Immature natural killer cell (primary cell): Measurements from ENCODE around the gene VGF. TPM values are rescaled to one million over a fixed set of nuclear protein-coding genes. Genes with fewer than 3 reads are reported as not detected.

Source experiments
- DNase-seq, 3 donors: peaks; one replicate each; pipeline ENCODE4 v3.0.0; 2022; ENCODE audit warnings: mixed read lengths in 1 of 3
- H3K27ac Mint-ChIP-seq, 6 donors: one replicate each; pipeline ENCODE4 v1.8.0; 2020; ENCODE audit warnings: mixed read lengths in 6 of 6, mild to moderate bottlenecking in 5 of 6, inconsistent platforms in 4 of 6, moderate library complexity in 3 of 6
- H3K27me3 Mint-ChIP-seq, 3 donors: one replicate each; pipeline ENCODE4 v1.8.0; 2020 to 2021; ENCODE audit warnings: low read depth in 3 of 3, mild to moderate bottlenecking in 3 of 3, mixed read lengths in 3 of 3, moderate library complexity in 3 of 3, inconsistent platforms in 1 of 3
- H3K36me3 Mint-ChIP-seq, 3 donors: one replicate each; pipeline ENCODE4 v1.8.0; 2020; ENCODE audit warnings: mixed read lengths in 3 of 3, inconsistent platforms in 2 of 3, mild to moderate bottlenecking in 2 of 3
- H3K4me1 Mint-ChIP-seq, 2 donors: one replicate each; pipeline ENCODE4 v1.8.0; 2020; ENCODE audit warnings: inconsistent platforms in 2 of 2, mild to moderate bottlenecking in 2 of 2, mixed read lengths in 2 of 2, moderate library complexity in 1 of 2
- H3K4me3 Mint-ChIP-seq, 5 donors: one replicate each; pipeline ENCODE4 v1.8.0; 2020; ENCODE audit warnings: mild to moderate bottlenecking in 5 of 5, mixed read lengths in 5 of 5, inconsistent platforms in 3 of 5, moderate library complexity in 3 of 5
- H3K9me3 Mint-ChIP-seq, 6 donors: one replicate each; pipeline ENCODE4 v1.8.0; 2020; ENCODE audit warnings: mild to moderate bottlenecking in 6 of 6, mixed read lengths in 6 of 6, inconsistent platforms in 4 of 6, moderate library complexity in 3 of 6
- polyA plus RNA-seq, 3 donors: library from polyadenylated mRNA; unstranded; fragments of 300-500 nt; fragmentation: Illumina TruSeq; gene quantifications; one replicate each; pipeline ENCODE4 v1.2.3, GENCODE V29; 2021

VGF gene
- polyA plus RNA-seq, 3 donors from 2014 or later, result not detected

DNA sequence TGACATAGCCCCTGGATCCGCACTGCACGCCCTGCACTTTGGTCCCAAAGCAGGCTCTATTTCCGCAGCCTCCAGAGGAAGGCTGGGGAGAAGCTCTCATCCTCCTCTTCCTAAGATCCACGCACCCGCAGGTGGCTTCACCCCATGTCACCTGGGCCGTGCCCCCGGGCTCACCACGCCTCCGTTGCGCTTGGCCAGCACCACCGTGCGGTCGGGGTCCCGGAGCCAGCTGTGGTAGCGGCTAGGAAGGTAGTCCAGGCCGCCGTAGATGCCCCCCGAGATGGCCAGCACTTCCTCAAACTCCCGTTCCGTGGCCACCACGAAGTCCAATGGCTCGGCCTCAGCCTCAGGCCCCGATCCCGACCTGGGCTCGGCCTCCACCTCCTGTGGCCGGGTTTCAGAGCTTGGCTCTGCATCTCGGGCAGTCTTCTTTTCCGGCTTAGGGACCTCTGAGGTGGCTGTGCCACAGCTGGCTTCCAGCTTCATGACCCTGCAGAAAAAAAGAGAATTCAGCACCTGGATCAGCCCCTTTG lies 9.0 kb upstream of the VGF start:
- peaks cover 20 to 28% of the 10 kb centered on the region in 2 donors for H3K4me1 Mint-ChIP-seq

DNA sequence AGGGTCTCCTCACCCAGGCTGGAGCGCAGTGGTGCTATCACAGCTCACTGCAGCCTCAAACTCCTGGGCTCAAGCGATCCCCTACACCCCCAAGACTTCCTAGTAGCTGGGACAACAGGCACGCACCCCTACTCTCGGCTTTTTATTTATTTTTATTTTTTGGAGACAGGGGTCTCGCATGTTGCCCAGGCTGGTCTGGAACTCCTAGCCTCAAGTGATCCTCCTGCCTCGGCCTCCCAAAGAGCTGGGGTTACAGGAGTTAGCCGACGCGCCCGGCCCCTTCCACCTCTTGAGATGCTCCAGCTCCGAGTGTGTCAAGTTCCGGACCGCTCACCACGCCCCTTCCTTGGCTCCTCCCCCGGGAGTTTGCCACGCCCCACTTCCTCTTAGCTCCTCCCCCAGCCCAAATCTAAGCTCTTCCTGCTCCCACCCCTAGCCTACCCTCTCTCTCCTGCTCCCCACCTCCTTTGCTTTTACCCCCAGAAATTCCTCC lies 8.4 kb upstream of the VGF start:
- Mint-ChIP-seq H3K36me3 (no peaks in the 10 kb centered on the region), H3K4me1 (peaks cover 23 to 29% of the 10 kb centered on the region in 2 donors), H3K27ac (no peak overlapping the region), H3K4me3 (peak overlapping the region; percentile 44 to 76 (median 54)), H3K9me3 (peaks cover 0 to 7% (median 0%) of the 10 kb centered on the region in 6 donors), H3K27me3 (peaks cover 51 to 67% (median 56%) of the 10 kb centered on the region in 3 donors)
- peak; percentile 60 to 64 (median 61) for DNase-seq

More for the DNA sequence above, 9.0 kb upstream of the VGF start:
- Mint-ChIP-seq H3K27ac (no peak overlapping the region), H3K36me3 (no peaks in the 10 kb centered on the region), H3K27me3 (peaks cover 48 to 68% (median 53%) of the 10 kb centered on the region in 3 donors), H3K4me3 (peak overlapping the region; percentile 44 to 76 (median 54)), H3K9me3 (peaks cover 0 to 6% (median 0%) of the 10 kb centered on the region in 6 donors)
- DNase-seq, result no peak

DNA sequence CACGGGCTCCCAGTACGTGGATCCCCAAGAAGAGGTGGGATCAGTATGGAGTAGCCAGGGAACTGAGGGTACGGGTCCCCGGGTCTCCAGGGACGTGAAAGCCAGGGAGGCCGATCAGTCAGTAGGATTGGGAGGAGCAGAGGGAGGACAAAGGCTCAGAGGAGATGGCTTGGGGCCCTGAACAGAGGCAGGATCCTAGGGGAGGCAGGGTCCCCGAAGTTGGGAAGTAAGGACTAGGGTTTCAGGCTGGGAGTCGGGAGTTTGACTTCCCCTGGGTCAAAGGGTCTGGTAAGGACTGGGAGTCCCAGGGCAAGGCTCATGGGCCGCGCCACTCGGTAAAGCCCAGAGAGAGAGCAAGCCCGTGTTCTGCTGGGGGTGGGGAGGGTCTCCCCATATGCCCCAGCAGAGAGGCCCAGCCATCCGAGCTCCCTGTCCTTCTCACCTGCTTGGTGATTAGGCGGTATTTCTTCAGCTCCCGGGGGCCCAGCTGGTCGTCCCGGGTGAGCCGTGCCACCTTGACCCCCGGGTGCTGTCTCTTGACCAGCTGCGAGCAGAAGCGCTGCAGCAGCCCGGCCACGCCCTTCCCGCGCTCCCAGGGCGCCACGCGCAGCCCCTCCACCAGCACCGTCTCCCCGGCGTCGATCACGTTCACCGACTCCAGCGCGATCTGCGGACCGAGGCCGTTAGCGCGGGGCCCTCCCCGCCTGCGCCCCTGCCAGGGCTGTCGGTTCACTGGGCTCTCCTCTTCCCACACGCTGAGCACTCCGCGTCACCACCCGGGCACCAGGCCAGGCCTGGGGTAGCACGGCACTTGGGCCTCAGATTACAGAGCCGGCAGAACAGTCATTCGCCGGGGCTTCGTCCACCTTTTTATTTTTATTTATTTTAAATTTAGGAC lies 7.7 kb upstream of the VGF start:
- H3K36me3 Mint-ChIP-seq, result no peaks in the 10 kb centered on the region
- peaks cover 56 to 68% (median 59%) of the 10 kb centered on the region in 3 donors for H3K27me3 Mint-ChIP-seq
- no peak for DNase-seq
- H3K27ac Mint-ChIP-seq, result no peak overlapping the region
- H3K9me3 Mint-ChIP-seq, result peaks cover 0 to 7% (median 0%) of the 10 kb centered on the region in 6 donors
- H3K4me3 Mint-ChIP-seq, result peak overlapping the region in 4 of 5 donors; percentile 25 to 64 (median 36)
- peaks cover 23 to 31% of the 10 kb centered on the region in 2 donors for H3K4me1 Mint-ChIP-seq

DNA sequence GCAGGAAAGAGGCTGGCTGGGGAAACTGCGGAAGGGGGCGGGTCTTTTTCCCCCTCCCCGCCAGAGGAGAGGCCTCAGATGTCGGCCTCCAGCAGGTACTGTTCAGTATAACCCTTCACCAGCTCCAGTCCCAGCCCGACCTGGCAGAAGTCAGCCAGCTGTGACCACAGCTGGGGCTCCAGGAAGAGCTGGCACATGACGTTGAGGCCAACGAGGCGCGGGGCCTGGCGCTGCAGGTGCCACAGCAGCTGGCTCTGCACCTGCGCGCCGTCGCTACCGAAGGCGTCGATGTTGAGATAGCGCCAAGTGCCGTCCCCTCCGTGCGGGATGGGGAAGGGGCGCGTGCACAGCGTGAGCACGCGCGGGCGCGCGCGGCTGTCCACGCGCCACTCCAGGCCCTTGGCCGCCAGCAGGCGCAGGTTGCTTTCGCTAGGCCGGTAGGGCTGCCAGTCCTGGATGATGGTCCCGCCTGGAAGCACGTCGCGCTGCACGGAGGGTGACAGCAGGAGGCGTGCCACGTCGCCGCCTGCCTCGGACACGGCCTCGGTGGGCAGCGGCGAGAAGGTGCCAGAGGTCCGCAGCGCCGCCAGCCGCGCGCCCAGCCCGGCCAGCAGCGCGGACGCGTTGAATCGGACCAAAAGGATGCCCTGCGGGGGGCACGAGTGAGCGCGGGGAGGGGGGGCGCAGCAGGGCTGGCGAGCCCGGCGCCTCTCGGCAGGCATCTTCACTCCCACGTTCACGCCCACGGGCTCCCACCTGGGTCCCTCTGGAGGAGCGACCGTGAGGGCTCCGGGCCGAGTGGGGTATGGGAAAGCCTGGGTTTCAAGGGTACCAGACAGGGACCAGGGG lies 6.9 kb upstream of the VGF start:
- Mint-ChIP-seq H3K27me3 (peaks cover 61 to 66% (median 62%) of the 10 kb centered on the region in 3 donors), H3K9me3 (peaks cover 0 to 9% (median 0%) of the 10 kb centered on the region in 6 donors), H3K36me3 (no peaks in the 10 kb centered on the region), H3K27ac (no peak overlapping the region), H3K4me3 (peak overlapping the region in 2 of 5 donors; percentile 25 to 64), H3K4me1 (peaks cover 23 to 31% of the 10 kb centered on the region in 2 donors)
- DNase-seq, result no peak

DNA sequence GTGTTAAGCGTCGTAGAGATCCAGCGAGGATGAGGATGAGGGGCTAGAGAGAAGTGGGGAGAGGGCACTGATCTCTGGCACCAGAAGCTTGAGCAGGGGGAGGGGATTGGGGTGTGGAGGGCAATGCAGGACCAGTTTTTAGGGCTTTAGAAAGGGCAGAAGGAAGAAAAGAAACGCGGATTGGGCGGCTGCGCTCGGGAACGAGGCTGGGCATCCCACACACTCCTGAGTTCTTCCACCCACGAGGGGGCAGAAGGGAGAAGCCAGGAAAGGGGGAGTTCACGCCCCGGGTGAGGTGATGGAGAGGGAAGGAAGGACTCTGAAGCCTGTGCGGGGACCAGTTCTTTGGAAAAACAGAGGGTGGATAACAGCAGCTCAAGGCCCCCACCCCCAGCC lies 6.1 kb upstream of the VGF start:
- no peak overlapping the region for H3K27ac Mint-ChIP-seq
- H3K4me1 Mint-ChIP-seq, result peaks cover 23 to 32% of the 10 kb centered on the region in 2 donors
- peaks cover 0 to 9% (median 0%) of the 10 kb centered on the region in 6 donors for H3K9me3 Mint-ChIP-seq
- peak overlapping the region in 2 of 5 donors; percentile 12 to 53 for H3K4me3 Mint-ChIP-seq
- H3K27me3 Mint-ChIP-seq, result peaks cover 64 to 66% (median 65%) of the 10 kb centered on the region in 3 donors
- no peaks in the 10 kb centered on the region for H3K36me3 Mint-ChIP-seq
- DNase-seq, result no peak

DNA sequence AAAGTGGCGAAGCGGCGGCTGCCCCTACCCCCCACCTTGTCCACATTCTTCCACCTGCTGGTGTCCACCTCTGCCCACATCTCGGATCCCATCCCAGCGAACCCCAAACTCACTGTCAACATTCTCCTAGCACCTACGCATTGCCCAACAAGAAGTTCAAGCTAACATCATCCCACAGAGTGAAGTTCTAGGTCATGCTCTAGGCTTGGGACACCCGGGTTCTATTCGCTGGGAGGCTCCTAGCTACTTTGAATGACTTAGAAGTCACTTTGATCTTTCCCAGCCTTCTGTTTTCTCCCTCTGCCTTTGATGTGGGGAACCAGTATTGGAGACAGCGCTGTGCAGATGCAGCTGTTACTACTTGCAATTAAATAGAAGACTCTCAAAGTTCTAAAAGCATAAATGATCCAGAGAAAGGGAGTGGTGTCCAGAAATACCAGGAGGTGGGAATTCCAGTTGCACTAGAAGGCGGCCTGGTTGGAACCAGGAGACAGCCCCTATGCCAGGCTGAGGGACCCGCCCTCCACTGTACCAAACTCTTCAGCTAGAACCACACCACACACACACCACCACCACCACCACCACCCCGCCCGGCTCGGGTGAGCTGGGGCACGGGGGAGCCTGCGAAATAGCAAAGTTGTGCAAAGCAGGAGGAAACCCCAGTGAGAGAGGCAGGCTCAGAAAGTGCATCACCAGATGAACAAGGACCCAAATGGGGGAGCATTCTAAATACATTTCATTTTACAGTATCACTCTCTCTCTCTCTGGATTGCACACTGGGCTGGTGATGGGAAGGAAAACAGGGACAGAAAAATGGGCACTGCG lies 5.5 kb upstream of the VGF start:
- H3K27ac Mint-ChIP-seq, result no peak overlapping the region
- peaks cover 27 to 33% of the 10 kb centered on the region in 2 donors for H3K4me1 Mint-ChIP-seq
- H3K36me3 Mint-ChIP-seq, result no peaks in the 10 kb centered on the region
- peak overlapping the region in 2 of 5 donors; percentile 31 to 53 for H3K4me3 Mint-ChIP-seq
- peaks cover 0 to 9% (median 0%) of the 10 kb centered on the region in 6 donors for H3K9me3 Mint-ChIP-seq
- no peak for DNase-seq
- H3K27me3 Mint-ChIP-seq, result peaks cover 63 to 70% (median 64%) of the 10 kb centered on the region in 3 donors

DNA sequence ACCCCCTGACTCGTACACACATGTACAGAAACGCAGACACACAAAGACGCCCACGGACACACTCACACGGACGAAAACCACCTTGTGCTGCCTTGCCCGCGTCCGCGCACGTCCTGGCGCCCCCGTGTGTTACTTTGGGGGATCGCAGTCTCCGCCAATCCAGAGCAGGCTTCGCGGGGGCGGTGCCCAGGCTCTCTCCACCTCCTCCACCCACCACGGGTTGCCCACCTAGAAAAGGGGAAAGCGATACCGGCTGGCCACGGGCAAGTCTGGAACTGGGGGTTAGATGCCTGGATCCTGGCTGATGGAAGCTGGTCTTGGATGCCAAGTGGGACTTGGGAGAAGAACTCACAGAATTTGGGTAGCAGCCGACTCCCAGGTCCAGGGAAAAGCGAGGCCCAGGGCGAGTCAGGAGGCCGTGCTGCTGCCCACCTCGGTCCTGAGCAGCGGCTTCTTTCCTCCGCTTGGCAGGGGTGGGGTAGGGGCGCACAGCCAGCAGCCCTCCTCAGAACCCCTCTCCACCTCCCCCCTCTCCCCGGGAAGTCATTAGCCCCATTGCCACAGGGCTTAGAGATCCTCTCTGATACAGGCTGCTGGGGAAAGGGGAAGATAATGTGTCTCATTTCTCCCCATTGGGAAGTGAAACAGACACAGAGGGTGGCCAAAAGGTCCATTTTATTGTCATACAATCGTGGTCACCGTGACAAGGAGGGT lies 4.6 kb upstream of the VGF start:
- Mint-ChIP-seq H3K4me3 (peak overlapping the region in 1 of 5 donors; percentile 61), H3K36me3 (no peaks in the 10 kb centered on the region), H3K9me3 (peaks cover 0 to 9% (median 0%) of the 10 kb centered on the region in 6 donors), H3K27me3 (peaks cover 62 to 75% (median 65%) of the 10 kb centered on the region in 3 donors), H3K27ac (peak overlapping the region in 1 of 6 donors; percentile 31), H3K4me1 (peaks cover 34 to 41% of the 10 kb centered on the region in 2 donors)
- peak; percentile 73 to 76 (median 75) for DNase-seq

DNA sequence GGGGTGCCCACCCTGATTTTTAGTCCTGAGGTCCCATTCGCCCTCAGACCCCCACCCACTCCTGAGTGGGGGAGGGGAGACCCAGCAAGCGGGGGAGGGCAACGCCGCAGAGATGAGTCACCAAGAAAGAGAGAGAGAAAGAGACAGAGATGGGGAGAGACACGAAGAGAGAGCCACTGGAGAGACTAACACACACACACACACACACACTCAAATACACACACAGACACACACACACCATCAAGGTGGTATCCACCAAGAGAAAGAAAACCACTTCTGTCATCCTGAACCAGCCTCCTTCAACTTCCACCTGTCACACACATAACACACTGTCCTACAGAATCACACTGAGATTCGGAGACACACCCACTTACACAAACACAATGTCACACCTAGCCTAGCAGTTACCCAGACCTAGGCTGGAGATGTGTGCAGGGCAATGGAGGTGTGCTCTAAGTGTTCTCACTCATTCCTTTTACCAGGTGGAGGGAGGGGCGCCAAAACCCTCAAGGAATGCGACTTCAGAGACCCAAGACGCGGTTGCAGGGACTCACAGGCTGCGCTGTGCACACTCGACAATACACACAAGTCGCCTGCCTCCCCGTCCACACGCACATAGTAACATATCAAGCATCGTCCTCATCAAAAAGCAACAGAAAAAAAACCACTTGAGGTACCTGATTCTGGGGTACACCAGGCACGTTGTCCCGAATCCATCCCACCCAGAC lies 3.9 kb upstream of the VGF start:
- peak overlapping the region in 2 of 5 donors; percentile 23 to 61 for H3K4me3 Mint-ChIP-seq

DNA sequence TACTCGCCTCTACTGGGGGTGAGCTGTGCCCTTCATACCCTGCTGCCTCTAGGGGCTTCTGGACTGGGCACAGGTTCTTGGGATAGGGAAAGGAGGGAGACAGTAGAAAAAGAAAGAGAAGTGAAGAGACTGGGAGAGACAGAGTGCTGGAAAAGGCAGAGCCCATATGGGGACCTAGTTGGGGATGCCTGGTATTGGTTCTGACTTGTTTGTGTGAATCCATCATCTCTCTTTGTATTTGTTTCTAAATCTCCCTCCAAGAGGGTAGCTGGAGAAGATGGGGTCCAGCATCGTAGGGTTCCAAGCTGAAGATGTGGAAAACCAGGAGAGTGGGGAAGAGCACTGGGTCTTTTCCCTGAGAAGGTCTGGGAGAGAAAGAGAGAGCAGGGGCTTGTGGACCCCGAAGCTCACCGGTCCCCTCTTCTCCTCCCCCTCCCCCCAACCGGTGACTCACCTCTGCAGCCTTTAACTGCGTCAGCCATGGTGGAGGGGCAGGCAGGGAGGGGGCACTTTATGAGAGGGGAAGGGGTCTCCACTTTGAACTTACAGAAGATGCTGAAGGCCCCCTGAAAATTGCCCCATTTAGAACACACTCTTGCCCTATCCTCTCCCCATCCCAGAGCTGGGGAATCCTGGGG lies 3.2 kb upstream of the VGF start:
- Mint-ChIP-seq H3K36me3 (no peaks in the 10 kb centered on the region), H3K27ac (no peak overlapping the region), H3K9me3 (peaks cover 0 to 11% (median 0%) of the 10 kb centered on the region in 6 donors), H3K4me1 (peaks cover 31 to 37% of the 10 kb centered on the region in 2 donors), H3K27me3 (peaks cover 57 to 70% (median 65%) of the 10 kb centered on the region in 3 donors), H3K4me3 (peak overlapping the region in 1 of 5 donors; percentile 17)
- no peak for DNase-seq

More for the DNA sequence above, 3.9 kb upstream of the VGF start:
- peaks cover 37 to 42% of the 10 kb centered on the region in 2 donors for H3K4me1 Mint-ChIP-seq
- peak overlapping the region in 1 of 6 donors; percentile 12 for H3K27ac Mint-ChIP-seq
- no peak for DNase-seq
- peaks cover 0 to 11% (median 0%) of the 10 kb centered on the region in 6 donors for H3K9me3 Mint-ChIP-seq
- no peaks in the 10 kb centered on the region for H3K36me3 Mint-ChIP-seq
- H3K27me3 Mint-ChIP-seq, result peaks cover 63 to 75% (median 70%) of the 10 kb centered on the region in 3 donors

DNA sequence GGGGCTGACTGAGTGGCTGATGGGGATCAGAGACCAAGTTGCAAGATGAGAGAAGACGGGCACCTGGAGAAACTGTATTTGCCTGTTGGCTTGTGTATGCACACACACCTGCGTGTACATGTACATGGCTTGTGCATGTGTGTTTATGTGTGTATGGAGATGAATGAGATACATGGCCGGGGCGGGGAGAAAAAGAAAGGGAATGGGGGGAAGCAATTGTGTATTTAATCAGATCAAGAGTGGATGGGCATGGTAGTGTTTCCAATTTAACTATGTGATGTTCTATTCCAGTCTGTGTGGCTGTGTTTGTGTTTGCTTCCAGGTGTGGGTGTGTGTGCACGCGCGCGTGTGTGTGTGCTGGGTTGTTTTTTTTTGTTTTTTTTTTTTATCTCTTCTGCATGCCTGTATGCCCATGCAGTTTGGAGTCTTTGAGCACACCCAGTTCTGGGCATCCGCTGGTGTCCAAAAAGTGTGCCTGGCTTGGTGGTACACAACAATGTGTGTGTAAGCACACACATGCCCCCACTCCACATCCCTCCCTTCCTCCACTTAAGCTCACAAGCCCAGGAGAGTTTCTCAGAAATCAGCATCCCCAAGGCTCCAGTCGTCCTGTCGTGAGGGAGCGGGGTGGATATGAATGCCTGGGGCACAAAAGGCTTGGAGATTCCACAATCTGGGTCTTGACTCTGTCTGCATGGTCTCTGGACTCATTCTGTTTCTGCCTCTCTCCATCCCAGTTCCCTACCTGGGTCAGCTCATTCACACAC lies 2.5 kb upstream of the VGF start:
- H3K4me3 Mint-ChIP-seq, result peak overlapping the region in 1 of 5 donors; percentile 17
- no peaks in the 10 kb centered on the region for H3K36me3 Mint-ChIP-seq
- H3K27me3 Mint-ChIP-seq, result peaks cover 55 to 68% (median 66%) of the 10 kb centered on the region in 3 donors
- DNase-seq, result no peak
- peaks cover 0 to 11% (median 0%) of the 10 kb centered on the region in 6 donors for H3K9me3 Mint-ChIP-seq
- H3K4me1 Mint-ChIP-seq, result peaks cover 31 to 34% of the 10 kb centered on the region in 2 donors
- no peak overlapping the region for H3K27ac Mint-ChIP-seq
